GM13976 (cell line): ENCODE data around the gene RUFY3.
"Not testable (repeated sequence)": the region's sequence is repeated elsewhere in the genome, so short reads cannot be mapped to it uniquely, and the experiment has no call there.

ENCODE experiments used
- DNase-seq: peaks from one replicate; pipeline ENCODE4 v3.0.0; 2012; ENCODE audit warnings: low spot score
- CTCF ChIP-seq: IDR thresholded peaks from 2 replicates; pipeline ENCODE4 v1.5.1; 2012; ENCODE audit warnings: borderline replicate concordance, mild to moderate bottlenecking; ENCODE audit not compliant: insufficient read depth; ENCODE audit errors: extremely low read depth, missing control alignments, control extremely low read depth
- in situ Hi-C: fragments of 300-500 bp; cut with MboI; formaldehyde crosslinking; loops from one replicate; pipeline ENCODE4 v1.12.0; 2022; ENCODE audit warnings: low sequenced_read_pairs, mixed read lengths, inconsistent platforms; ENCODE audit not compliant: unreplicated experiment

Gene RUFY3

GRCh38 chr4:70725633-70726032, 3.9 kb downstream of the RUFY3 start:
- no peak for TF ChIP-seq CTCF
- no peak for DNase-seq
- in situ Hi-C loops, result no loop called here

GRCh38 chr4:70726515-70726914, 4.8 kb downstream of the RUFY3 start:
- in situ Hi-C loops, DNase-seq: not testable (repeated sequence)

GRCh38 chr4:70728091-70728490, 6.3 kb downstream of the RUFY3 start:
- DNase-seq, result no peak
- in situ Hi-C loops, result no loop called here

GRCh38 chr4:70732878-70733277, 11.1 kb downstream of the RUFY3 start:
- DNase-seq, in situ Hi-C loops: not testable (repeated sequence)

More at GRCh38 chr4:70728091-70728490, 6.3 kb downstream of the RUFY3 start:
- no peak for TF ChIP-seq CTCF

GRCh38 chr4:70734168-70734954, 12.6 kb downstream of the RUFY3 start:
- TF ChIP-seq CTCF, result no peak
- in situ Hi-C loops, result no loop called here

GRCh38 chr4:70734971-70735370, 13.2 kb downstream of the RUFY3 start:
- TF ChIP-seq CTCF, result no peak
- no peak for DNase-seq
- in situ Hi-C loops, result no loop called here

More at GRCh38 chr4:70734168-70734954, 12.6 kb downstream of the RUFY3 start:
- peak; percentile 65 for DNase-seq

- TF ChIP-seq CTCF, result peak; percentile 41
- DNase-seq, in situ Hi-C loops: not testable (repeated sequence)
Measured at GRCh38 chr4:70735915-70736314, 14.2 kb downstream of the RUFY3 start.

GRCh38 chr4:70737006-70737405, 15.2 kb downstream of the RUFY3 start:
- in situ Hi-C loops, result no loop called here
- no peak for TF ChIP-seq CTCF
- DNase-seq, result no peak
